Mesothelial cell of epicardium (in vitro differentiated cells): ENCODE data around the gene LRMDA. TPM values are rescaled to one million over a fixed set of nuclear protein-coding genes. Genes with fewer than 3 reads are reported as not detected.

Experiments
- DNase-seq, 2 experiments: peaks; one replicate each; pipeline ENCODE4 v3.0.0; 2021; ENCODE audit warnings: low spot score in 2 of 2; ENCODE audit not compliant: unreplicated experiment in 2 of 2
- H3K27ac Mint-ChIP-seq: 2 replicates; pipeline ENCODE4 v1.8.0; 2021; ENCODE audit warnings: mixed read lengths
- H3K27me3 Mint-ChIP-seq: 2 replicates; pipeline ENCODE4 v1.8.0; 2021; ENCODE audit warnings: low read depth, mixed read lengths
- H3K36me3 Mint-ChIP-seq: 2 replicates; pipeline ENCODE4 v1.8.0; 2021; ENCODE audit warnings: mixed read lengths
- H3K4me1 Mint-ChIP-seq: 2 replicates; pipeline ENCODE4 v1.8.0; 2021; ENCODE audit warnings: mixed read lengths
- H3K4me3 Mint-ChIP-seq: 2 replicates; pipeline ENCODE4 v1.8.0; 2021; ENCODE audit warnings: mild to moderate bottlenecking, moderate library complexity, mixed read lengths
- H3K9me3 Mint-ChIP-seq: 2 replicates; pipeline ENCODE4 v1.8.0; 2021; ENCODE audit warnings: mixed read lengths
- total RNA-seq: library from RNA; stranded (reverse); gene quantifications from 3 replicates; pipeline ENCODE4 v1.2.1, GENCODE V29; 2021
- TF ChIP-seq, protein P1 (sequence below): fragments of 200-600 bp; sonication (generic); IDR thresholded peaks from one replicate; pipeline ENCODE4 v1.5.0; 2021; ENCODE audit warnings: antibody characterized with exemption; ENCODE audit not compliant: unreplicated experiment

LRMDA gene
- total RNA-seq, 1 donor from 2014 or later, result 2.0 TPM

DNA sequence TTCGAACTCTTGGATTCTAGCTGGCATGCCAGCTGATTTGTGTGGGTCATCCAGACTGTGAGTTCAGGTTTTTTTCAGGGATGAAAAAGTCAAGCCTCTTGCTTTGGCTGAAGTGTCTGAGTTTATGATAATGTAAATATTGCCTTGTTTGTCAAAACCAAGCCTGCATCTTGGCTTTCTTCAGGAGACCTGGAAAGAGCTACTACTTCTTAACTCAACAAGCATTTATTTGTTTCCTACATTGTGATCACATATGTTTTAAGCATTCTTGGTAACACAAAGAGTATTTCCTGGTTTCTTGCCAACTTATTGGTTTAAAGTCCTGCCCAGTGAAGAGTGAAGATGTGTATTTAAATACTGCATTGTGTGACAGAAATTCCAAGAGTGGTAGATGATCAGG is 407.1 kb downstream of the LRMDA start:
- Mint-ChIP-seq H3K27me3 (peaks cover 81% of the 10 kb centered on the region), H3K27ac (no peak overlapping the region), H3K9me3 (peaks cover 1% of the 10 kb centered on the region), H3K4me1 (no peaks in the 10 kb centered on the region), H3K36me3 (no peaks in the 10 kb centered on the region), H3K4me3 (no peak overlapping the region)
- no peak for DNase-seq
- TF ChIP-seq, protein P1, sequence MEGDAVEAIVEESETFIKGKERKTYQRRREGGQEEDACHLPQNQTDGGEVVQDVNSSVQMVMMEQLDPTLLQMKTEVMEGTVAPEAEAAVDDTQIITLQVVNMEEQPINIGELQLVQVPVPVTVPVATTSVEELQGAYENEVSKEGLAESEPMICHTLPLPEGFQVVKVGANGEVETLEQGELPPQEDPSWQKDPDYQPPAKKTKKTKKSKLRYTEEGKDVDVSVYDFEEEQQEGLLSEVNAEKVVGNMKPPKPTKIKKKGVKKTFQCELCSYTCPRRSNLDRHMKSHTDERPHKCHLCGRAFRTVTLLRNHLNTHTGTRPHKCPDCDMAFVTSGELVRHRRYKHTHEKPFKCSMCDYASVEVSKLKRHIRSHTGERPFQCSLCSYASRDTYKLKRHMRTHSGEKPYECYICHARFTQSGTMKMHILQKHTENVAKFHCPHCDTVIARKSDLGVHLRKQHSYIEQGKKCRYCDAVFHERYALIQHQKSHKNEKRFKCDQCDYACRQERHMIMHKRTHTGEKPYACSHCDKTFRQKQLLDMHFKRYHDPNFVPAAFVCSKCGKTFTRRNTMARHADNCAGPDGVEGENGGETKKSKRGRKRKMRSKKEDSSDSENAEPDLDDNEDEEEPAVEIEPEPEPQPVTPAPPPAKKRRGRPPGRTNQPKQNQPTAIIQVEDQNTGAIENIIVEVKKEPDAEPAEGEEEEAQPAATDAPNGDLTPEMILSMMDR, result no peak

- H3K27me3 Mint-ChIP-seq, result peaks cover 80% of the 10 kb centered on the region
- TF ChIP-seq, protein P1, result no peak
- H3K9me3 Mint-ChIP-seq, result no peaks in the 10 kb centered on the region
- peaks cover 5% of the 10 kb centered on the region for H3K4me1 Mint-ChIP-seq
- no peak for DNase-seq
- H3K4me3 Mint-ChIP-seq, result no peak overlapping the region
- H3K27ac Mint-ChIP-seq, result no peak overlapping the region
- no peaks in the 10 kb centered on the region for H3K36me3 Mint-ChIP-seq
Measured at GRCh38 chr10:75839020-75839419, 407.6 kb downstream of the LRMDA start.

- Mint-ChIP-seq H3K27me3 (peaks cover 67% of the 10 kb centered on the region), H3K4me3 (no peak overlapping the region), H3K27ac (no peak overlapping the region), H3K4me1 (peaks cover 14% of the 10 kb centered on the region), H3K36me3 (no peaks in the 10 kb centered on the region), H3K9me3 (no peaks in the 10 kb centered on the region)
- DNase-seq, result no peak
- TF ChIP-seq, protein P1, result no peak
Measured at GRCh38 chr10:75841266-75841665, 409.8 kb downstream of the LRMDA start.

DNA sequence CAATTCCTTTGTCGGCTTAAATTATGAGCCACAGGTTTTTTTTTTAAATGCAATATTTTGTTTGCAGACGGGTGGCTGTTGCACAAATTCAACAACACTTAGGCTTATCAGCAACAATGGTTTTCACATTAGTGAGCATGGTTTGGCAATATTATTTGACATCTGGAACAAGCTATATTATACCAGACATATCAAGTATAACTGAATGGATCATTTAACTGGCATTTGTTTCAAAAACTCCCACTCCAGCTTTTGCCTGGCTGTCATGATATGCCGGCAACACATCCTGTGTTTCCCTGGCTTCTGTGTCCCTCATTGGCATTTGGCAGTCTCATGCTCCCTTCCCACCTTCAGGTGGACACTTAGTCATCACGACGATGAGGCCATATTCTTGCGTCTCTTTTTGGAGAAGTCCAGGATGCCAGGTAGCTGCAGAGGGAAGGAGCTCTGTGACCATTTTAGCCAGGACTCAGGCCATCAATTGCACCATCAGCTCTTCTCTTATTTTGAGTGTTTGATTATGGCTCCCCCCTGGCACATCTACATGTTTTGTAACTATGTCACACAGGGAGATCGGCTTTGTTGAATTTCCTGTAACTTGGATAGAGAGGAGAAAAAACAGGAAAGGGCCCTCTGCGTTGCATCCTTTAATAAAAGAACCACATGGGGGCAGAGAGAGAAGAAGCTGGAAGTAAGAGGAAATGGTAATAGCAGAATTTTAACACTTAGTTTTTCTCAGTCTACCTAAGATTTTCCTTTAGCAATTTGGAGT is 413.9 kb downstream of the LRMDA start:
- Mint-ChIP-seq H3K4me1 (peaks cover 16% of the 10 kb centered on the region), H3K4me3 (no peak overlapping the region), H3K27me3 (peaks cover 68% of the 10 kb centered on the region), H3K27ac (no peak overlapping the region), H3K9me3 (no peaks in the 10 kb centered on the region), H3K36me3 (no peaks in the 10 kb centered on the region)
- no peak for DNase-seq
- TF ChIP-seq, protein P1, result no peak

DNA sequence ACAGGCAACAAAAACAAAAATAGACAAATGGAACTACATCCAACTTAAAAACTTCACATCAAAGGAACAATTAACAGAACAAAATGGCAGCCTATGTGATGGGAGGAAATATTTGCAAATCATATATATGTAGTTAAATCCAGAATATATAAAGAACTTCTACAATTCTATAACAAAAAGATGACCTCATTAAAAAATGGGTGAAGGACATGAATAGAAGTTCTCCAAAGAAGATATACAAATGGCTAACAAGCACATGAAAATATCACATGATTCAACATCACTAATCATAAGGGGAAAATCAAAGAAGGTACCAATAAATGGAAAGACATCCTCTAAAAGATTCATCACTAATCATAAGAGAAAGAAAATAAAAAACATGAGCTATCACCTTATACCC is 416.1 kb downstream of the LRMDA start:
- Mint-ChIP-seq H3K27me3 (peaks cover 54% of the 10 kb centered on the region), H3K27ac (no peak overlapping the region), H3K36me3 (no peaks in the 10 kb centered on the region), H3K9me3 (no peaks in the 10 kb centered on the region), H3K4me3 (no peak overlapping the region), H3K4me1 (peaks cover 23% of the 10 kb centered on the region)
- no peak for DNase-seq
- TF ChIP-seq, protein P1, result no peak
